Sigmoid colon (tissue), 7 donors: ENCODE results near the gene MCTP1. TPM values are rescaled to one million over a fixed set of nuclear protein-coding genes. Genes with fewer than 3 reads are reported as not detected.

Source experiments
- DNase-seq: peaks from one replicate; pipeline ENCODE4 v3.0.0-alpha.2; 2019
- H3K27ac ChIP-seq, 4 donors: fragments of 200-600 bp; sonication (generic); one replicate each; pipeline ENCODE4 v1.5.1; 2016 to 2019; ENCODE audit warnings: mild to moderate bottlenecking in 1 of 4
- H3K27me3 ChIP-seq, 3 donors: fragments of 200-600 bp; sonication (generic); one replicate each; pipeline ENCODE4 v1.5.1; 2019; ENCODE audit warnings: mild to moderate bottlenecking in 1 of 3
- H3K36me3 ChIP-seq, 4 donors: fragments of 200-600 bp; sonication (generic); one replicate each; pipeline ENCODE4 v1.5.1; 2016 to 2019
- H3K4me1 ChIP-seq, 4 donors: fragments of 200-600 bp; sonication (generic); one replicate each; pipeline ENCODE4 v1.5.1; 2017 to 2019
- H3K4me3 ChIP-seq, 4 donors: fragments of 200-600 bp; sonication (generic); one replicate each; pipeline ENCODE4 v1.5.1; 2017 to 2019; ENCODE audit warnings: mild to moderate bottlenecking in 2 of 4, moderate library complexity in 1 of 4
- H3K9me3 ChIP-seq, 4 donors: fragments of 200-600 bp in 3 of 4; sonication (generic) in 3 of 4; one replicate each; pipeline versions ENCODE4 v1.5.1 to v1.6.1; 2013 to 2019
- CTCF ChIP-seq, 4 experiments: fragments of 450-650 bp in 3 of 4; fragments of 200-600 bp in 1 of 4; IDR thresholded peaks; one replicate each; pipeline ENCODE4 v1.5.1; 2016 to 2019; ENCODE audit warnings: antibody characterized with exemption in 4 of 4, mild to moderate bottlenecking in 3 of 4, moderate library complexity in 2 of 4
- EP300 ChIP-seq, 4 donors: sonication (generic); formaldehyde crosslinking; IDR thresholded peaks; one replicate each; pipeline ENCODE4 v1.6.1; 2017; ENCODE audit warnings: antibody characterized with exemption in 4 of 4
- POLR2A ChIP-seq, 2 donors: fragments of 450-650 bp; IDR thresholded peaks; one replicate each; pipeline ENCODE4 v1.6.1; 2016; ENCODE audit warnings: antibody characterized with exemption in 2 of 2, mild to moderate bottlenecking in 2 of 2, moderate library complexity in 2 of 2
- POLR2AphosphoS5 ChIP-seq, 4 donors: sonication (generic); formaldehyde crosslinking; IDR thresholded peaks; one replicate each; pipeline ENCODE4 v1.6.1; 2017; ENCODE audit warnings: antibody characterized with exemption in 4 of 4
- WGBS, 2 donors: extraction: QIAGEN DNeasy Blood & Tissue Kit; methylation state at CpG; one replicate each; pipeline ENCODE4 v1.1.7; 2013; 5-methylcytosine and 5-hydroxymethylcytosine counted together
- intact Hi-C: fragments of 100-400 bp; cut with DNase I; formaldehyde crosslinking; loops from one replicate; pipeline ENCODE4 v1.15.1; 2023
- polyA plus RNA-seq, 3 donors: library from polyadenylated mRNA; stranded (reverse); fragments of 200-250 nt; gene quantifications; one replicate each; pipeline ENCODE4 v1.2.3, GENCODE V29; 2013
- total RNA-seq, 4 donors: library from RNA; depleted of rRNA; stranded (reverse); fragments of >200 nt; gene quantifications; one replicate each; pipeline ENCODE4 v1.1.0, GENCODE V29; 2016
- donor health status: healthy with polysubstance abuse.
- donor health status: Bipolar disorder and iron deficiency.
- donor health status: healthy.

The MCTP1 gene
- total and polyA plus RNA-seq, 7 donors, result 2.1 to 20.5 (median 12.5) TPM

GRCh38 chr5:95090774-95091173 is 194.1 kb downstream of the MCTP1 start:
- DNase-seq, result no peak
- WGBS, 2 donors, result 74 to 88% methylated on average over 2 of the region's 2 CpGs
- no peaks in the 10 kb centered on the region for H3K9me3 ChIP-seq
- intact Hi-C loops, result no loop called here
- no peak overlapping the region for H3K4me3 ChIP-seq
- TF ChIP-seq POLR2A (IDR thresholded peaks at IDR 0.05) (no peak), EP300 (IDR thresholded peaks at IDR 0.05) (no peak), POLR2AphosphoS5 (IDR thresholded peaks at IDR 0.05) (no peak), CTCF (IDR thresholded peaks at IDR 0.05) (no peak)
- no peaks in the 10 kb centered on the region for H3K36me3 ChIP-seq
- no peaks in the 10 kb centered on the region for H3K27me3 ChIP-seq
- no peaks in the 10 kb centered on the region for H3K4me1 ChIP-seq
- no peak overlapping the region for H3K27ac ChIP-seq

GRCh38 chr5:95087816-95088317 is 197.0 kb downstream of the MCTP1 start:
- DNase-seq, result no peak
- Histone ChIP-seq H3K4me3 (no peak overlapping the region), H3K4me1 (no peaks in the 10 kb centered on the region), H3K27me3 (no peaks in the 10 kb centered on the region), H3K27ac (no peak overlapping the region), H3K36me3 (no peaks in the 10 kb centered on the region), H3K9me3 (no peaks in the 10 kb centered on the region)
- intact Hi-C loops, result no loop called here
- TF ChIP-seq CTCF (IDR thresholded peaks at IDR 0.05) (no peak), EP300 (IDR thresholded peaks at IDR 0.05) (no peak), POLR2AphosphoS5 (IDR thresholded peaks at IDR 0.05) (no peak), POLR2A (IDR thresholded peaks at IDR 0.05) (no peak)
- WGBS, 2 donors, result 61 to 74% methylated on average over 7 of the region's 7 CpGs

GRCh38 chr5:95086927-95087815 is 197.7 kb downstream of the MCTP1 start:
- no peak for DNase-seq
- H3K4me3 ChIP-seq, result no peak overlapping the region
- no peak for TF ChIP-seq EP300 (IDR thresholded peaks at IDR 0.05)
- no peak for TF ChIP-seq POLR2AphosphoS5 (IDR thresholded peaks at IDR 0.05)
- TF ChIP-seq POLR2A (IDR thresholded peaks at IDR 0.05), result no peak
- TF ChIP-seq CTCF (IDR thresholded peaks at IDR 0.05), result no peak
- no peak overlapping the region for H3K27ac ChIP-seq
- H3K9me3 ChIP-seq, result no peaks in the 10 kb centered on the region
- WGBS, 2 donors, result 56 to 65% methylated on average over 6 of the region's 6 CpGs
- no peaks in the 10 kb centered on the region for H3K36me3 ChIP-seq
- intact Hi-C loops, result no loop called here
- no peaks in the 10 kb centered on the region for H3K27me3 ChIP-seq
- no peaks in the 10 kb centered on the region for H3K4me1 ChIP-seq

- H3K36me3 ChIP-seq, result no peaks in the 10 kb centered on the region
- no peak for DNase-seq
- no peaks in the 10 kb centered on the region for H3K27me3 ChIP-seq
- no peaks in the 10 kb centered on the region for H3K9me3 ChIP-seq
- no peak for TF ChIP-seq EP300 (IDR thresholded peaks at IDR 0.05)
- no peak for TF ChIP-seq CTCF (IDR thresholded peaks at IDR 0.05)
- TF ChIP-seq POLR2AphosphoS5 (IDR thresholded peaks at IDR 0.05), result no peak
- H3K4me1 ChIP-seq, result no peaks in the 10 kb centered on the region
- intact Hi-C loops, result no loop called here
- H3K27ac ChIP-seq, result no peak overlapping the region
- no peak overlapping the region for H3K4me3 ChIP-seq
Measured at GRCh38 chr5:95084757-95085156, 200.1 kb downstream of the MCTP1 start.
